ENCODE measurements around the gene WDR81.
"Not testable (repeated sequence)": the region's sequence is repeated elsewhere in the genome, so short reads cannot be mapped to it uniquely, and the experiment has no call there.

Gene WDR81

GRCh38 chr17:1686086-1686485 is 38.4 kb upstream of the WDR81 start:
- no peak overlapping the region for H3K9ac ChIP-seq (ENCODE audit: low read length)
- no peak overlapping the region for H2AFZ ChIP-seq (ENCODE audit: low read depth, low read length)
- no peak overlapping the region for H3K4me2 ChIP-seq (ENCODE audit: low read length)

GRCh38 chr17:1688405-1688804 is 36.1 kb upstream of the WDR81 start:
- not testable (repeated sequence) for H3K36me3 ChIP-seq (replicated peaks; ENCODE audit: low read depth, low read length); H3K4me1 ChIP-seq (ENCODE audit: low read length); H3K9ac ChIP-seq (ENCODE audit: low read length)

More at GRCh38 chr17:1686086-1686485, 38.4 kb upstream of the WDR81 start:
- H3K79me2 ChIP-seq (ENCODE audit: low read length), result peaks cover 33% of the 10 kb centered on the region
- peaks cover 20% of the 10 kb centered on the region for H3K36me3 ChIP-seq (replicated peaks; ENCODE audit: low read depth, low read length)
- TF ChIP-seq EZH2phosphoT487 (IDR thresholded peaks at IDR 0.05; ENCODE audit: low read depth), result no peak
- TF ChIP-seq, protein P1, sequence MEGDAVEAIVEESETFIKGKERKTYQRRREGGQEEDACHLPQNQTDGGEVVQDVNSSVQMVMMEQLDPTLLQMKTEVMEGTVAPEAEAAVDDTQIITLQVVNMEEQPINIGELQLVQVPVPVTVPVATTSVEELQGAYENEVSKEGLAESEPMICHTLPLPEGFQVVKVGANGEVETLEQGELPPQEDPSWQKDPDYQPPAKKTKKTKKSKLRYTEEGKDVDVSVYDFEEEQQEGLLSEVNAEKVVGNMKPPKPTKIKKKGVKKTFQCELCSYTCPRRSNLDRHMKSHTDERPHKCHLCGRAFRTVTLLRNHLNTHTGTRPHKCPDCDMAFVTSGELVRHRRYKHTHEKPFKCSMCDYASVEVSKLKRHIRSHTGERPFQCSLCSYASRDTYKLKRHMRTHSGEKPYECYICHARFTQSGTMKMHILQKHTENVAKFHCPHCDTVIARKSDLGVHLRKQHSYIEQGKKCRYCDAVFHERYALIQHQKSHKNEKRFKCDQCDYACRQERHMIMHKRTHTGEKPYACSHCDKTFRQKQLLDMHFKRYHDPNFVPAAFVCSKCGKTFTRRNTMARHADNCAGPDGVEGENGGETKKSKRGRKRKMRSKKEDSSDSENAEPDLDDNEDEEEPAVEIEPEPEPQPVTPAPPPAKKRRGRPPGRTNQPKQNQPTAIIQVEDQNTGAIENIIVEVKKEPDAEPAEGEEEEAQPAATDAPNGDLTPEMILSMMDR (IDR thresholded peaks at IDR 0.05; ENCODE audit: low read depth, low read length), result no peak
- H4K20me1 ChIP-seq (ENCODE audit: insufficient read depth, low read length), result peaks cover 18% of the 10 kb centered on the region
- H3K27ac ChIP-seq (ENCODE audit: low read length), result no peak overlapping the region
- peaks cover 9% of the 10 kb centered on the region for H3K4me1 ChIP-seq (ENCODE audit: low read length)
- H3K4me3 ChIP-seq (ENCODE audit: low read length), result no peak overlapping the region
- H3K27me3 ChIP-seq (ENCODE audit: low read depth, low read length), result no peaks in the 10 kb centered on the region
- no peaks in the 10 kb centered on the region for H3K9me3 ChIP-seq (ENCODE audit: insufficient read depth, low read length)

GRCh38 chr17:1690544-1691221 is 33.8 kb upstream of the WDR81 start:
- no peaks in the 10 kb centered on the region for H3K36me3 ChIP-seq (replicated peaks; ENCODE audit: low read depth, low read length)
- H3K4me1 ChIP-seq (ENCODE audit: low read length), result peaks cover 10% of the 10 kb centered on the region
- no peaks in the 10 kb centered on the region for H4K20me1 ChIP-seq (ENCODE audit: insufficient read depth, low read length)
- no peak overlapping the region for H3K4me2 ChIP-seq (ENCODE audit: low read length)
- H3K79me2 ChIP-seq (ENCODE audit: low read length), result no peaks in the 10 kb centered on the region
- H2AFZ ChIP-seq (ENCODE audit: low read depth, low read length), result no peak overlapping the region
- H3K27me3 ChIP-seq (ENCODE audit: low read depth, low read length), result no peaks in the 10 kb centered on the region
- H3K4me3 ChIP-seq (ENCODE audit: low read length), result no peak overlapping the region
- H3K27ac ChIP-seq (ENCODE audit: low read length), result no peak overlapping the region
- H3K9me3 ChIP-seq (ENCODE audit: insufficient read depth, low read length), result no peaks in the 10 kb centered on the region
- TF ChIP-seq, protein P1 (IDR thresholded peaks at IDR 0.05; ENCODE audit: low read depth, low read length), result no peak
- TF ChIP-seq EZH2phosphoT487 (IDR thresholded peaks at IDR 0.05; ENCODE audit: low read depth), result no peak
- no peak overlapping the region for H3K9ac ChIP-seq (ENCODE audit: low read length)

More at GRCh38 chr17:1688405-1688804, 36.1 kb upstream of the WDR81 start:
- not testable (repeated sequence) for H3K27me3 ChIP-seq (ENCODE audit: low read depth, low read length); H2AFZ ChIP-seq (ENCODE audit: low read depth, low read length); H4K20me1 ChIP-seq (ENCODE audit: insufficient read depth, low read length); H3K4me2 ChIP-seq (ENCODE audit: low read length); H3K27ac ChIP-seq (ENCODE audit: low read length); H3K9me3 ChIP-seq (ENCODE audit: insufficient read depth, low read length); H3K4me3 ChIP-seq (ENCODE audit: low read length)
- H3K79me2 ChIP-seq (ENCODE audit: low read length), result peaks cover 12% of the 10 kb centered on the region

GRCh38 chr17:1693339-1693738 is 31.2 kb upstream of the WDR81 start:
- H3K36me3 ChIP-seq (replicated peaks; ENCODE audit: low read depth, low read length), result no peaks in the 10 kb centered on the region
- TF ChIP-seq EZH2phosphoT487 (IDR thresholded peaks at IDR 0.05; ENCODE audit: low read depth), result no peak
- TF ChIP-seq, protein P1 (IDR thresholded peaks at IDR 0.05; ENCODE audit: low read depth, low read length), result no peak
- no peak overlapping the region for H3K9ac ChIP-seq (ENCODE audit: low read length)
- H3K4me1 ChIP-seq (ENCODE audit: low read length), result peaks cover 12% of the 10 kb centered on the region
- no peaks in the 10 kb centered on the region for H4K20me1 ChIP-seq (ENCODE audit: insufficient read depth, low read length)
- H2AFZ ChIP-seq (ENCODE audit: low read depth, low read length), result no peak overlapping the region
- H3K79me2 ChIP-seq (ENCODE audit: low read length), result no peaks in the 10 kb centered on the region
- no peak overlapping the region for H3K27ac ChIP-seq (ENCODE audit: low read length)
- no peak overlapping the region for H3K4me2 ChIP-seq (ENCODE audit: low read length)
- H3K9me3 ChIP-seq (ENCODE audit: insufficient read depth, low read length), result no peaks in the 10 kb centered on the region
- H3K4me3 ChIP-seq (ENCODE audit: low read length), result no peak overlapping the region
- no peaks in the 10 kb centered on the region for H3K27me3 ChIP-seq (ENCODE audit: low read depth, low read length)

Data from OCI-LY3 (cell line).